Uterus (tissue), 2 donors: ENCODE measurements around the gene TM4SF20.

Experiments used
- POLR2A ChIP-seq, 2 donors: fragments of 450-650 bp; IDR thresholded peaks; one replicate each; pipeline ENCODE4 v1.6.1; 2016; ENCODE audit warnings: antibody characterized with exemption in 2 of 2, mild to moderate bottlenecking in 1 of 2, moderate library complexity in 1 of 2
- TF ChIP-seq, protein P1 (sequence below), 4 experiments: fragments of 200-600 bp in 2 of 4; fragments of 450-650 bp in 2 of 4; sonication (generic) in 2 of 4; IDR thresholded peaks; one replicate each; pipeline ENCODE4 v1.5.1; 2016 to 2019; ENCODE audit warnings: antibody characterized with exemption in 4 of 4, mild to moderate bottlenecking in 2 of 4, moderate library complexity in 1 of 4

DNA sequence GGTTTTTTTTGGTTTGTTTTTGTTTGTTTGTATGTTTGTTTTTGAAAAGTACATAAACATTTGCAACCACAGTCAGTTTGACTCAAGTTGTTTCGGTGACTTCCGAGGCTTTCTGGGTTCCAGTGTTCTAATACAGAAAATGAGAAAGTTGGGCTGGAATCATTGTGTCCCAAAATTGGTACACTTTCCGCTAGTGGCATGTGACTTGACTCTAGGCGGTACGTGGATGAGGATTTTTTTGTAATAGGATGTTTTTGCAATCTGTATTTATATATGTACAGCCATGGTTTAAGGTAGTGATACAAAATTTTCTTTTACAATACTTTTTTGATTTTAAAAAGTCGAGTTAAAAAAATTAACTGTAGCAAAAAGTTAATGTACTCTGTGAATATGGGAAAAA, 52.3 kb downstream of the TM4SF20 start:
- TF ChIP-seq, protein P1, sequence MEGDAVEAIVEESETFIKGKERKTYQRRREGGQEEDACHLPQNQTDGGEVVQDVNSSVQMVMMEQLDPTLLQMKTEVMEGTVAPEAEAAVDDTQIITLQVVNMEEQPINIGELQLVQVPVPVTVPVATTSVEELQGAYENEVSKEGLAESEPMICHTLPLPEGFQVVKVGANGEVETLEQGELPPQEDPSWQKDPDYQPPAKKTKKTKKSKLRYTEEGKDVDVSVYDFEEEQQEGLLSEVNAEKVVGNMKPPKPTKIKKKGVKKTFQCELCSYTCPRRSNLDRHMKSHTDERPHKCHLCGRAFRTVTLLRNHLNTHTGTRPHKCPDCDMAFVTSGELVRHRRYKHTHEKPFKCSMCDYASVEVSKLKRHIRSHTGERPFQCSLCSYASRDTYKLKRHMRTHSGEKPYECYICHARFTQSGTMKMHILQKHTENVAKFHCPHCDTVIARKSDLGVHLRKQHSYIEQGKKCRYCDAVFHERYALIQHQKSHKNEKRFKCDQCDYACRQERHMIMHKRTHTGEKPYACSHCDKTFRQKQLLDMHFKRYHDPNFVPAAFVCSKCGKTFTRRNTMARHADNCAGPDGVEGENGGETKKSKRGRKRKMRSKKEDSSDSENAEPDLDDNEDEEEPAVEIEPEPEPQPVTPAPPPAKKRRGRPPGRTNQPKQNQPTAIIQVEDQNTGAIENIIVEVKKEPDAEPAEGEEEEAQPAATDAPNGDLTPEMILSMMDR (IDR thresholded peaks at IDR 0.05) = no peak
- no peak for TF ChIP-seq POLR2A (IDR thresholded peaks at IDR 0.05)
